OCI-LY3 (cell line): ENCODE measurements around the gene CATSPERD.

Experiments
- H2AFZ ChIP-seq: fragments of 200-600, 300-600 bp; shearing (Covaris generic); 2 replicates; pipeline ENCODE4 v1.6.0; 2014; ENCODE audit warnings: antibody characterized with exemption, low read depth, low read length
- H3K27ac ChIP-seq: fragments of 200-600, 300-600 bp; sonication (generic); 2 replicates; pipeline ENCODE4 v1.5.1; 2014; ENCODE audit warnings: mild to moderate bottlenecking, low read length, moderate library complexity, mixed read lengths
- H3K27me3 ChIP-seq: fragments of 200-600, 300-600 bp; sonication (generic); 2 replicates; pipeline ENCODE4 v1.6.1; 2014; ENCODE audit warnings: low read depth, low read length, mixed read lengths
- H3K36me3 ChIP-seq: fragments of 200-600, 300-600 bp; sonication (generic); replicated peaks from 2 replicates; pipeline ENCODE3; 2014; ENCODE audit warnings: low read depth, low read length, mixed read lengths
- H3K4me1 ChIP-seq: fragments of 300-600, 200-600 bp; sonication (generic); 2 replicates; pipeline ENCODE4 v1.6.1; 2014; ENCODE audit warnings: low read length, mixed read lengths
- H3K4me2 ChIP-seq: fragments of 200-600, 300-600 bp; sonication (generic); 2 replicates; pipeline ENCODE4 v1.6.1; 2014; ENCODE audit warnings: low read length, mixed read lengths
- H3K4me3 ChIP-seq: fragments of 300-600, 200-600 bp; sonication (generic); 2 replicates; pipeline ENCODE4 v1.5.1; 2014; ENCODE audit warnings: antibody characterized with exemption, mild to moderate bottlenecking, low read length, moderate library complexity
- H3K79me2 ChIP-seq: fragments of 300-600, 200-600 bp; shearing (Covaris generic); 2 replicates; pipeline ENCODE4 v1.6.1; 2014; ENCODE audit warnings: mild to moderate bottlenecking, low read length, mixed read lengths
- H3K9ac ChIP-seq: fragments of 300-600, 200-600 bp; shearing (Covaris generic); 2 replicates; pipeline ENCODE4 v1.6.0; 2014; ENCODE audit warnings: mild to moderate bottlenecking, low read length, moderate library complexity
- H3K9me3 ChIP-seq: fragments of 200-600, 300-600 bp; shearing (Covaris generic); 2 replicates; pipeline ENCODE4 v1.6.1; 2014; ENCODE audit warnings: low read length, mixed read lengths; ENCODE audit not compliant: insufficient read depth
- H4K20me1 ChIP-seq: fragments of 200-600, 300-600 bp; sonication (generic); 2 replicates; pipeline ENCODE4 v1.6.1; 2016; ENCODE audit warnings: low read length, mixed read lengths; ENCODE audit not compliant: insufficient read depth
- CTCF ChIP-seq: fragments of 200-600, 300-600 bp; sonication (generic); IDR thresholded peaks from 2 replicates; pipeline ENCODE4 v1.5.1; 2014; ENCODE audit warnings: antibody characterized with exemption, low read length, low read depth
- EZH2phosphoT487 ChIP-seq: fragments of 200-600 bp; shearing (Covaris generic); IDR thresholded peaks from 2 replicates; pipeline ENCODE4 v1.6.1; 2018; ENCODE audit warnings: antibody characterized with exemption, mixed run types, low read depth

CATSPERD gene

GRCh38 chr19:5765220-5765619 lies 44.8 kb downstream of the CATSPERD start:
- H3K79me2 ChIP-seq = no peaks in the 10 kb centered on the region
- no peak overlapping the region for H2AFZ ChIP-seq
- no peak for TF ChIP-seq CTCF
- no peak for TF ChIP-seq EZH2phosphoT487
- no peaks in the 10 kb centered on the region for H3K4me1 ChIP-seq
- H3K27me3 ChIP-seq = no peaks in the 10 kb centered on the region
- no peaks in the 10 kb centered on the region for H3K36me3 ChIP-seq
- H3K4me2 ChIP-seq = no peak overlapping the region
- H4K20me1 ChIP-seq = no peaks in the 10 kb centered on the region
- H3K27ac ChIP-seq = no peak overlapping the region
- no peak overlapping the region for H3K9ac ChIP-seq
- no peaks in the 10 kb centered on the region for H3K9me3 ChIP-seq
- no peak overlapping the region for H3K4me3 ChIP-seq

- Histone ChIP-seq H3K9me3 (no peaks in the 10 kb centered on the region), H2AFZ (no peak overlapping the region), H4K20me1 (no peaks in the 10 kb centered on the region), H3K4me2 (no peak overlapping the region), H3K27me3 (no peaks in the 10 kb centered on the region), H3K4me1 (no peaks in the 10 kb centered on the region), H3K4me3 (no peak overlapping the region), H3K79me2 (no peaks in the 10 kb centered on the region), H3K9ac (no peak overlapping the region), H3K36me3 (no peaks in the 10 kb centered on the region), H3K27ac (no peak overlapping the region)
- TF ChIP-seq EZH2phosphoT487 (no peak), CTCF (no peak)
Observed at GRCh38 chr19:5767949-5768348, 47.5 kb downstream of the CATSPERD start.

GRCh38 chr19:5772416-5772815 lies 52.0 kb downstream of the CATSPERD start:
- H3K27me3 ChIP-seq = no peaks in the 10 kb centered on the region
- H3K4me1 ChIP-seq = peaks cover 4% of the 10 kb centered on the region; the same call in 1 of the 2 replicates
- H3K9me3 ChIP-seq = no peaks in the 10 kb centered on the region
- no peaks in the 10 kb centered on the region for H3K36me3 ChIP-seq
- no peak overlapping the region for H3K4me3 ChIP-seq
- no peaks in the 10 kb centered on the region for H3K79me2 ChIP-seq
- H3K27ac ChIP-seq = no peak overlapping the region
- H3K4me2 ChIP-seq = no peak overlapping the region
- no peak overlapping the region for H2AFZ ChIP-seq
- H3K9ac ChIP-seq = no peak overlapping the region
- TF ChIP-seq CTCF (no peak), EZH2phosphoT487 (no peak)
- no peaks in the 10 kb centered on the region for H4K20me1 ChIP-seq

GRCh38 chr19:5773276-5773675 lies 52.8 kb downstream of the CATSPERD start:
- Histone ChIP-seq H3K9ac (no peak overlapping the region), H3K79me2 (no peaks in the 10 kb centered on the region), H4K20me1 (no peaks in the 10 kb centered on the region), H2AFZ (no peak overlapping the region), H3K27ac (no peak overlapping the region), H3K36me3 (no peaks in the 10 kb centered on the region), H3K4me1 (peaks cover 4% of the 10 kb centered on the region; the same call in 1 of the 2 replicates), H3K4me3 (0 out of 2 replicates have a peak overlapping the region, but pooled peaks have one; percentile 54), H3K4me2 (peak overlapping the region; percentile 41; the same call in 1 of the 2 replicates), H3K27me3 (no peaks in the 10 kb centered on the region), H3K9me3 (no peaks in the 10 kb centered on the region)
- TF ChIP-seq EZH2phosphoT487 (no peak), CTCF (no peak)
